GM10248 (cell line): ENCODE measurements around the gene BRAT1.

ENCODE experiments used
- CTCF ChIA-PET: fragments of 300-600 bp; sonication (Branson Sonifier 250); formaldehyde crosslinking; extraction: SDS; loops from one replicate; lab custom pipeline; 2021; ENCODE audit warnings: antibody characterized with exemption; lab: Yijun Ruan, JAX
- POLR2A ChIA-PET: fragments of 350-650 bp; sonication (Branson Sonifier 250); formaldehyde crosslinking; extraction: SDS; loops from one replicate; lab custom pipeline; 2020; ENCODE audit warnings: antibody characterized with exemption; lab: Yijun Ruan, JAX
- DNase-seq: peaks from one replicate; pipeline ENCODE4 v3.0.0; 2012; ENCODE audit errors: extremely low spot score
- TF ChIP-seq, protein P1 (sequence below): IDR thresholded peaks from 2 replicates; pipeline ENCODE4 v1.5.1; 2012; ENCODE audit warnings: mild to moderate bottlenecking, low read depth; ENCODE audit errors: extremely low read depth, missing control alignments, control extremely low read depth

The BRAT1 gene

GRCh38 chr7:2601065-2601464 lies 45.7 kb upstream of the BRAT1 start:
- no peak for DNase-seq
- CTCF ChIA-PET, result interaction anchor here (1.5 kb wide), 1 partner anchor 10 kb away, joined by 5 read pairs; no protein-coding TSS in a partner anchor
- POLR2A ChIA-PET, result no interaction called here
- TF ChIP-seq, protein P1, sequence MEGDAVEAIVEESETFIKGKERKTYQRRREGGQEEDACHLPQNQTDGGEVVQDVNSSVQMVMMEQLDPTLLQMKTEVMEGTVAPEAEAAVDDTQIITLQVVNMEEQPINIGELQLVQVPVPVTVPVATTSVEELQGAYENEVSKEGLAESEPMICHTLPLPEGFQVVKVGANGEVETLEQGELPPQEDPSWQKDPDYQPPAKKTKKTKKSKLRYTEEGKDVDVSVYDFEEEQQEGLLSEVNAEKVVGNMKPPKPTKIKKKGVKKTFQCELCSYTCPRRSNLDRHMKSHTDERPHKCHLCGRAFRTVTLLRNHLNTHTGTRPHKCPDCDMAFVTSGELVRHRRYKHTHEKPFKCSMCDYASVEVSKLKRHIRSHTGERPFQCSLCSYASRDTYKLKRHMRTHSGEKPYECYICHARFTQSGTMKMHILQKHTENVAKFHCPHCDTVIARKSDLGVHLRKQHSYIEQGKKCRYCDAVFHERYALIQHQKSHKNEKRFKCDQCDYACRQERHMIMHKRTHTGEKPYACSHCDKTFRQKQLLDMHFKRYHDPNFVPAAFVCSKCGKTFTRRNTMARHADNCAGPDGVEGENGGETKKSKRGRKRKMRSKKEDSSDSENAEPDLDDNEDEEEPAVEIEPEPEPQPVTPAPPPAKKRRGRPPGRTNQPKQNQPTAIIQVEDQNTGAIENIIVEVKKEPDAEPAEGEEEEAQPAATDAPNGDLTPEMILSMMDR, result no peak

DNA sequence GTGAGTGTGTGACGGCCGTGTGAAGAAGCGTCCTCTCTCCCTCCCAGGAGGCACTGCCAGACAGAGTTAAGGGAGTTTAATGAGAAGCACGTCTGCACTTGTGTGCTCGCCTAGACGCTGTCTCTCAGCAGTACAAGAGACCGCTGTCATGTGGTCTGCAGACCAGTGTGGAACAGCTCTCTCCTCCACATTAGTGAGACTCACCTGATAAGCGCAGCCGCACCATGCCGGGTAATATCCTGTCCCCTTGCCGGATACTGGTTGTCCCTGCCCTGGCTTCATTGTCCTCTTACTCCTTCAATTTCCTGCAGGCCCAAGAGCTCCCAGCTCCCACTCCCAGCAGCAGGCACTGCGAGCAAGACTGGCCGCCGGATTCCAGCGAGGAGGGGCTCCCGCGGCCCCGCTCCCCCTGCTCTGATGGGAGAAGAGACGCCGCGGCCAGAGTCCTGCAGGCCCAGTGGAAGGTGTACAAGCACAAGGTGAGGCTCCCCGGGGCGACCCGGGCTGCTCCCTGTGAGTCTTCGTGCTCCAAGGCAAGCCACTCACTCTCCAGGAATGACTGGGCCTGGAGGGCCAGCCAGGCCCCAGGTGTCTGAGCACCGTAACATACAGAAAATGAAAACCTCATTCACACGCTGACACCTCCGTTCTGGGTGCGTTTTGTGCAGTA lies 43.0 kb upstream of the BRAT1 start:
- ChIA-PET POLR2A (no interaction called here), CTCF (interaction anchor here (1.1 kb wide), 1 partner anchor 8 kb away, joined by 3 read pairs; no protein-coding TSS in a partner anchor)
- TF ChIP-seq, protein P1, result no peak
- no peak for DNase-seq

- TF ChIP-seq, protein P1, result no peak
- ChIA-PET POLR2A (no interaction called here), CTCF (interaction anchor here (0.9 to 1.2 kb wide), 4 partner anchors 9 to 145 kb away, joined by 3 read pairs; no protein-coding TSS in a partner anchor)
- no peak for DNase-seq
These were observed 41.9 kb upstream of the BRAT1 start for GRCh38 chr7:2597273-2597640.

GRCh38 chr7:2596464-2597272 lies 41.3 kb upstream of the BRAT1 start:
- ChIA-PET CTCF (interaction anchor here (0.8 to 1.2 kb wide), 5 partner anchors 9 to 144 kb away, joined by 3 read pairs; no protein-coding TSS in a partner anchor), POLR2A (no interaction called here)
- DNase-seq, result no peak
- TF ChIP-seq, protein P1, result no peak

DNA sequence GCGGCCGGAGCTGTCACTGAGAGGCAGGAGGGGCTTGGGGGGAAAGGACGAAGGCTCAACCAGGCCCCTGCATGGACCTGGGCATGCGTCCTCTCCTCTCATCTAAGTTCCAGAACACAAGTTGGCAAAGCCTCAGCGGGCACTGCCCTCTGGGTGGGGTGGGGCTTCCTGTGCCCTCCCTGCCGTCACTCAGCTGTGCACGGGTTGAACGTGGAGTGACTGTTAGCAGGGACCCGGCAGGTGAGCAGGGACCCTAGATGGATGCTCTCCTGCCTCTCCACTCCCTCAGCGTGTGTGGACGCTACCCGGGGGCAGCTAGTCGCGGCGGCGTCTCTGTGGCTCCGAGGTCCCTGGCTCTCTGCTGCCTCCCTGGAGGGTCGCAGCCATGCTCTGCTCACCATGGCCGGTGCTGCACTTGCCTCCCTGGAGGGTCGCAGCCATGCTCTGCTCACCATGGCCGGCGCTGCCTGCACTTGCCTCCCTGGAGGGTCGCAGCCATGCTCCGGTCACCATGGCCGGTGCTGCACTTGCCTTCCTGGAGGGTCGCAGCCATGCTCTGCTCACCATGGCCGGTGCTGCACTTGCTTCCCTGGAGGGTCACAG lies 40.0 kb upstream of the BRAT1 start:
- no peak for DNase-seq
- ChIA-PET CTCF (no interaction called here), POLR2A (no interaction called here)
- TF ChIP-seq, protein P1, result no peak

DNA sequence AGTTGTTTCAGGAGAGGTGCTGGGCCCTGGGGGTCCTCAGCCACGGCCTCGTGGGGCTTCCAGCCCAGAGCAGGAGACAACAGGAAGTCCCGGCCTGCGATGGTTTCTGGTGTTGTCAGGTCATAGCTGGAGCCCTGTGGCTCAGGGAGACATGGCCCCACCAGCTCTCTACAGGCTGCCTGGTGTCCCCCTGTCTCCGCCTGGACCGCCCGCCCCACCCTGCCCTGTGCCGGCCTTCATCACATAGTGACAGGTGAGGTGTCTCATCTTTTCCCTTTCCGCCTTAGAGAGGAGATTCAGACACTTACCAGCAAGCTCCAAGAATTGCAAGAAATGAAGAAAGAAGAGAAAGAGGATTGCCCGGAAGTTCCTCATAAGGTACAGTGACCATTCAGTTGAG lies 39.3 kb upstream of the BRAT1 start:
- DNase-seq, result no peak
- TF ChIP-seq, protein P1, result no peak
- ChIA-PET CTCF (no interaction called here), POLR2A (no interaction called here)
